HT1080 (cell line): ENCODE data around the gene CWC25. TPM values are rescaled to one million over a fixed set of nuclear protein-coding genes. Genes with fewer than 3 reads are reported as not detected.
"Not testable (repeated sequence)": the region's sequence is repeated elsewhere in the genome, so short reads cannot be mapped to it uniquely, and the experiment has no call there.

Experiments used
- DNase-seq: peaks from one replicate; pipeline ENCODE4 v3.0.0-alpha.2; 2015; ENCODE audit warnings: low read depth
- small RNA-seq: library from RNA; depleted of rRNA; stranded (forward); fragments of <200 nt; gene quantifications from one replicate; pipeline ENCODE3, GENCODE V24; 2014
- total RNA-seq: library from RNA; depleted of rRNA; stranded (reverse); fragments of >200 nt; shearing (Covaris generic); gene quantifications from 2 replicates; pipeline ENCODE4 v1.2.3, GENCODE V29; 2014; rRNA removed

Gene CWC25
- total RNA-seq, 1 experiment from 2014 or later, result 9.6 TPM

- no peak for DNase-seq
These were observed 35.9 kb downstream of the CWC25 start for GRCh38 chr17:38789185-38789584.

- not testable (repeated sequence) for DNase-seq
These were observed 37.1 kb downstream of the CWC25 start for GRCh38 chr17:38787999-38788398.

- no peak for DNase-seq
These were observed 38.7 kb downstream of the CWC25 start for GRCh38 chr17:38786372-38786771.

GRCh38 chr17:38783227-38783626, 41.9 kb downstream of the CWC25 start:
- DNase-seq, result no peak

- DNase-seq, result no peak
These were observed 45.0 kb downstream of the CWC25 start for GRCh38 chr17:38779965-38780752.

- no peak for DNase-seq
These were observed 47.4 kb downstream of the CWC25 start for GRCh38 chr17:38777641-38778250.

GRCh38 chr17:38773258-38773657, 51.9 kb downstream of the CWC25 start:
- no peak for DNase-seq

GRCh38 chr17:38768417-38768816, 56.7 kb downstream of the CWC25 start:
- DNase-seq, result no peak

GRCh38 chr17:38766341-38766740, 58.8 kb downstream of the CWC25 start:
- DNase-seq, result no peak

GRCh38 chr17:38762231-38762630, 62.9 kb downstream of the CWC25 start:
- no peak for DNase-seq

GRCh38 chr17:38761612-38762011, 63.5 kb downstream of the CWC25 start:
- peak; percentile 37 for DNase-seq

GRCh38 chr17:38753071-38753506, 72.0 kb downstream of the CWC25 start:
- DNase-seq, result no peak

GRCh38 chr17:38752308-38753070, 72.6 kb downstream of the CWC25 start, which contains the start of gene PSMB3:
PSMB3 (plus strand) TSS chr17:38752741; CDS start chr17:38752827, 86 bp downstream.
- DNase-seq, result peak; percentile 99

- DNase-seq, result peak; percentile 77
These were observed 73.3 kb downstream of the CWC25 start for GRCh38 chr17:38751808-38752307.

GRCh38 chr17:38751144-38751807, 73.8 kb downstream of the CWC25 start:
- DNase-seq, result peak; percentile 46

Small RNA genes within 50 kb of the gene (small RNA-seq; reads per million reads assigned to genes)
- gene MIR4727, result not detected
- not detected for gene RNU6-866P
- gene SNORA21, result not detected
- gene SNORA21B, result not detected

Other genes starting within 250 kb of the CWC25 start
- 0.08 TPM in 1 of 2 replicates, not detected in the other for gene SRCIN1, start 219.4 kb downstream of the CWC25 start, total RNA-seq
- gene EPOP, start 150.4 kb downstream of the CWC25 start, total RNA-seq, result 3.3 and 3.9 TPM in 2 replicates
- gene MLLT6, start 120.0 kb downstream of the CWC25 start, total RNA-seq, result 31.7 and 38.5 TPM in 2 replicates
- 14.3 and 15.2 TPM in 2 replicates for gene CISD3, start 95.0 kb downstream of the CWC25 start, total RNA-seq
- gene PCGF2, start 77.0 kb downstream of the CWC25 start, total RNA-seq, result 10.1 and 14.3 TPM in 2 replicates
- gene PSMB3, start 72.6 kb downstream of the CWC25 start, total RNA-seq, result 388 and 548 TPM in 2 replicates
- 33.8 and 42.2 TPM in 2 replicates for gene PIP4K2B, start 25.8 kb downstream of the CWC25 start, total RNA-seq
- 1,772 and 2,098 TPM in 2 replicates for gene RPL23, start 28.4 kb upstream of the CWC25 start, total RNA-seq
- gene LASP1, start 44.7 kb upstream of the CWC25 start, total RNA-seq, result 170 and 207 TPM in 2 replicates
- gene FBXO47, start 142.1 kb upstream of the CWC25 start, total RNA-seq, result not detected in 2 replicates